Epithelial cell of proximal tubule (primary cell): ENCODE results near the gene POLR1G. TPM values are rescaled to one million over a fixed set of nuclear protein-coding genes. Genes with fewer than 3 reads are reported as not detected.

Source experiments
- DNase-seq: peaks from one replicate; pipeline ENCODE4 v3.0.0-alpha.2; 2011; ENCODE audit warnings: low read depth
- H3K4me3 ChIP-seq: 2 replicates; pipeline ENCODE4 v1.5.1; 2011; ENCODE audit warnings: low read depth, mild to moderate bottlenecking, low read length
- CTCF ChIP-seq: conservative IDR thresholded peaks from 2 replicates; pipeline ENCODE4 v1.5.1; 2012; ENCODE audit warnings: low read depth, mild to moderate bottlenecking, low read length
- total RNA-seq: library from RNA; depleted of rRNA; stranded (reverse); fragments of >200 nt; gene quantifications from 2 replicates; pipeline ENCODE4 v1.2.3, GENCODE V29; 2015

POLR1G gene
- total RNA-seq, 1 donor from 2014 or later, result 14.5 TPM

DNA sequence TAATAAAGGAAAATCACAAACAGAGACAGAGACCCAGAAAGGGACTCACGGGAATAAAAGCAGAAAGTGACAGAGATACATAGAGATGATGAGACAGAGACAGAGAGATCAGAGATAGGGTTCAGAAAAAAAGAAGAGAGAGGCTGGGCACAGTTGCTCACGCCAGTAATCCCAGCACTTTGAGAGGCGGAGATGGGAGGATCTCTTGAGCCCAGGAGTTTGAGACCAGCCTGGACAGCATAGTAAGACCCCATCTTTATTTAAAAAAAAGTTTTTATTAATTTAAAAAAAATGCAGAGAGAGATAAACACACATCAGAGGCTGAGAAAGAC is 41.9 kb downstream of the POLR1G start:
- no peak for DNase-seq
- TF ChIP-seq CTCF, result no peak
- no peak overlapping the region for H3K4me3 ChIP-seq

DNA sequence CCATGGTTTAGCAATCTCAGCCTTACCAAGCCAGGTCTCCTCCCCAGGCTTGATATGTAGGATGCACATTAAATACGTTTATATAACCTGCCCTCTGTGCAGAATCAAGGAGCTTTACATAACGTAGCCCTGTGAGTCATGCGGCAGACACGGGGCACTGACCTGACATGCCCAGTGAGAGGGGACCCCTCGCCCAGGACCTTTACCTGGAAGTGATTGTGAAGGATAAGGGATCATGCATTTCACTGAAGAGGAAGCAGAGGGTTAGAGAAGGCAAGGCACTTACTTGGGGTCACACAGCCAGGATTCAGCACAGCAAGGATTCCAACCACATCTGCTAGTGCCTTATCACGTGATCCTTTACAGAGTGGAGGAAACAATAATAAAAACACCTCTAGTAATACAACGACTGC is 42.4 kb downstream of the POLR1G start:
- H3K4me3 ChIP-seq, result no peak overlapping the region
- no peak for DNase-seq
- no peak for TF ChIP-seq CTCF

DNA sequence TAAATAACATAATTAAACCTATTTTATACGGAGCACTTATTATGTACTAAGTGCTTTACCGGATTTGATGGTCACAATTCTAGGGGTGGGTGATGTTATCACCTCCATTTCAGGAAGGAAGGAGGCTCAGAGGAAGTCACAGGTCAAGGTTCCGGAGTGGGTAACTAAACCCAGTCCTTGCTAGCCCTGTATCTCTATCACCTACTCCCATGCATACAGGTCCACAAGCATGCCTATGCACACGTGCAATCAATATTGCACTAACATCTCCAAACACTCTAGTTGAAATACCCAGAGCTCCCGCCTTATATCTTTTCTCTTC is 43.5 kb downstream of the POLR1G start:
- DNase-seq, result no peak
- no peak for TF ChIP-seq CTCF
- H3K4me3 ChIP-seq, result peak overlapping the region; percentile 78

DNA sequence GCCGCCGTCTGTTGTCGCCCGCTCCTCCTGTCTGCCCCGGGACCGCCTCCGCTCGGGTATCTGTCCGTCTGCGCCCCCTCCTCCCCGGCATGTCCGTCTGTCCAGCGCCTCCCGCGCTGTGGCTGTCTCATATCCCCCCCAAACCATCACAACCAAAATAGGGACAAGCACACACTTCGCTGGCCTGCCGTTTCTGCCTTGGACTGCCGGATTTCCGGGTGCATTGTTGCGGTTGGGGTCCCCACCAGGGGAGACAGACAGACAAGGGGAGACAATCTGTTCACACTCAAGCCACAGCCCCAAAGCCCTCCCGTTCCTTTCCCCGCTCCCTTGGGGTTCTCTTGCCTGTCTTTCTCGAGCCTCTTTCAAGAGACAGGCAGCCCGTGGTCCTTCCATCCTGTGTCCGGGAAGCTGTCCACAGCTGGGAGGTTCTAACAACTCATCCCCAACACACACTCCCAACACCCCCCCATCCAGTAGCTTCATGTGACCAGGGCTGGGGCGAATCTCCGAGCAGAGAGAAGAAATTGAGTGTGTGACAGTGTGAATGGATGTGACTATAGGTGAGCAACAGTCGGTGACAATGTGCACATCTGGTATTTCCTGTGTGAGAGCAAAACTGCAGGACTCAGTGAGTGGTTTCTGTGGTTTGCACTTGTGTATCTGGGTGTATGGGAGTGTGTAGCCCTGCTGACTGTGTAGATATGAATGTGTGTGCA is 44.8 kb downstream of the POLR1G start:
- H3K4me3 ChIP-seq, result peak overlapping the region; percentile 78
- no peak for DNase-seq
- TF ChIP-seq CTCF, result no peak

DNA sequence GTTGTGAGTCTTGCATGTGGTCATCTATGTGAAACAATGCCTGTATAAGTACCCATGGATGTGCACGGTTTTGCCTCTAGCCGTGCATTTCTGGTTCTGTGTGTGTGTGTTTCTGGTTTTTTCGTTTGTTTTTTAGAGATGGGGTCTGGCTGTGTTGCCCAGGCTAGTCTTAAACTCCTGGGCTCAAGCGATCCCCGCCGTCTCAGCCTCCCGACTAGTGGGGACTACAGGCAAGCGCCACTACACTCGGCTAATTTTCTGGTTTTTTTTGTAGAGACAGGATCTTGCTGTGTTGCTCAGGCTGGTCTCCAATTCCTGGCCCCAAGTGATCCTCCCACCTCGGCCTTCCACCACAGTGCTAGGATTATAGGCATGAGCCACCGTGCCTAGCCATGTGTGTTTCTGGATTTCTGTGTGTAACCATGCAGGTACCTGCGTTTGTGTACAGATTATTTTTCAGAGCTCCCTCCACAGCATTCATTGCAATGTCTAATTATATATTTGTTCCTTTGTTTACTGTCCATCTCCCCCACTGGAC is 45.5 kb downstream of the POLR1G start:
- H3K4me3 ChIP-seq, result no peak overlapping the region
- no peak for TF ChIP-seq CTCF
- DNase-seq, result no peak

- DNase-seq, result no peak
- peak overlapping the region; percentile 39 for H3K4me3 ChIP-seq
Observed at GRCh38 chr19:45455707-45456499, 49.5 kb downstream of the POLR1G start.

More at GRCh38 chr19:45455707-45456499, 49.5 kb downstream of the POLR1G start:
- no peak for TF ChIP-seq CTCF
